NCI-H2107 treated with DMSO at 0.1 percent for 48 hours (cell line): Measurements from ENCODE around the gene CACNB1.

Source experiments
- DNase-seq: peaks from one replicate; lab custom pipeline; 2025; ENCODE audit not compliant: unreplicated experiment; lab: John Stamatoyannopoulos, UW

CACNB1 gene

GRCh38 chr17:39225959-39226683 is 28.7 kb upstream of the CACNB1 start:
- DNase-seq: peak; percentile 8

- no peak for DNase-seq
These were observed 28.0 kb upstream of the CACNB1 start, which contains the start of gene STAC2 for GRCh38 chr17:39225308-39225958. Gene STAC2, minus strand, starts transcription at chr17:39225945. Its CDS starts 443 bp downstream, at chr17:39225502.

GRCh38 chr17:39224778-39225307 is 27.4 kb upstream of the CACNB1 start:
- no peak for DNase-seq

DNA sequence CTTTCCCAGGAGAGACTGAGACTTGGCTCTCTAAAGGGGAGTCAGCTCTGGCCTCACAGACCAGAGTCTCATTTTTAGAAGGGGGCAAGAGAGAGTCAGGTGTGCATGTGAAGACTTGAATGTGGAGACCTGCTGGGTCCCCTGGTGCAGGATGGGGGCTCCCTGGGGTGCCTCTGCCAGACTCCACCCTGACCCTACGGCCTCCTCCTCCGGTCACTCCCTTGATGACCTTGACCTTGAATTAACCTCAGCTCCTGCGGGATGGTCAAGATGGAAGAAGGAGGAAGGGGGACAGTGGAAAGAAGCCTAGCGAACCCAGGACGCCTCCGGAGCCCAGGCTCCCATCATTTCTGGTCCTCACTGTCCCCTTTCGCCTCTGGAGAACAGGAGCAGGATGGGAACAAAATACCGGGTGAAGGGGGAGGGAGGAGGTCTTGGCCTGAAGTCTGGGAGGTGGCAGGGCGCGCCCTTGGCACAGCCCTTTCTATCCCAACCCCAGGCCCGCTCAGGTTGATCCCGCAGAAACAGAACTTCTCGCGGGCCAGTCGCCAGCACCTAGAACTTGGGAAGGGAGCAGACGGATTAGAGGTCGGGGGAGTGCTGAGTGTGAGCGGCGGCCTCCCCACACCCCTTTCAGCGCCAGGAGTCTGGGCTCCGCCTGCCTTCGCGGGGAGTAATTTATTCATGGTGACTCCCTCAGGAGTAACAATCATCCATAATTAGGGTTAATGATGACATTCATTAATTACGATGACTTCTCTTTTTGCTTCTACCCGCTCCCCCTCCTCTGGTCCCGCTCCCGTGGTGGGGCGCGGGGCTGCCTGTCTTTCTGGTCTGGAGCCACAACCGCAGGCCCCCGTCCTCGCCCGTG is 26.7 kb upstream of the CACNB1 start:
- DNase-seq: no peak

- no peak for DNase-seq
These were observed 25.7 kb upstream of the CACNB1 start for GRCh38 chr17:39222866-39223834.

DNA sequence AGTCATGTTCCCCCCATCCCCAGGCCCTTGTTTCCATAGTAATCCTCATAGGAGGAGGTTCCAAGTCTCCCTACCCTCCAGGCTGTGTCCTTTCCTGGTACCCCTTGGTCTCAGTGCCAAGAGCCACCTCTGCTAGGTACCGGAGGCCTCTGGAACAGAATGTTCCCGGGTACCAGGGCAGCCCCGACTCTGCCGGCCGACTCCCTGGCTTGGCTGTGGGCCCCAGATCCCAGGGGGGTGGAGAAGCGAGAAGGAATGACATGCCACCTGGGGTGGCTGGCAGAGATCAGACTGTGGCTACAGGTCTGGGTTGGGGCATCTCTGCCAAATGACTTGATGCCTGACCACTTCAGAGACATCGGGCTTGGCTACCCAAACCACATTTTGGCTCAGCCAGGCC is 24.7 kb upstream of the CACNB1 start:
- DNase-seq: no peak

DNA sequence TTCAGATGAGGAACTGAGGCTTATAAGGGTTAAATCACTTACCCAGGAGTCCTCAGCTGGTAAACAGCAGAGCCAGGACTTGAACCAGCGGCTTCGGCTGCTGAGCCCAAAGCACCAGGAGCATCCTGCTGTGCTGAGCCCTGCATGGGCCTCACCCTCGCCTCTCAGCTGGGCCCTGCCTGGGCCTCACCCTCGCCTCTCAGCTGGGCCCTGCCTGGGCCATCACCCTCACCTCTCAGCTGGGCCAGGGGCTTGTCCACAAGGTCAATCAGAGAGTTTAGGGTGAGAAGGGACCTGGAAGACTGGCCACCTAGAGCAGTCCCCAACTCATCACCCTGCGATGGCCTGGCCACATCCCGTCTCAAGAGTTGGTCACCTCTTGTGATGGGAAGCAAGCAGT is 24.1 kb upstream of the CACNB1 start:
- no peak for DNase-seq

DNA sequence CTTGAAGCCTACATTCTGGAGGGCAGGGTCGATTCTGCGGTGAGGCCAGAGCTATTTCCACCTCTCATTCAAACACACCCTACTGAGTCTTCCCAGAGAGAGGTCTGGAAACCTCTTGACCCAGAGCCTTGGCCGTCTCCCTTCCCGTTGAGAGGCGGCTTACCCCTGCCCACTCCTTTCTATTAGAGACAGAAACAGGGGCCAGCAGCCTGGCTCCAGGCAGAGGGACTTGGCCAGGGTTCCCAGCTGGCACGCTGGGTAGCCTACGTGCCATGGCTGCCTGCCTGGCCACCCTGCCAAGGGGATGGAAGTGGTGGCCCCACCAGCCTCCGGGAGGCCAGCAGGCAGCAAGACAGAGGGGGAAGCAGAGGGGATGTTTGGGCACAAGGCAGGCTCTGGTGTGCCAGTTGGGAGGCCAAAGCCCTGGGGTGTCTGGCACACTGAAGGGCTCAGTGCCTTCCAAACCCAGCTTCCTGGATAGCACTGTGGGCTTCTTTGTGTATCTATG is 22.2 kb upstream of the CACNB1 start:
- DNase-seq: no peak

- no peak for DNase-seq
These were observed 21.4 kb upstream of the CACNB1 start for GRCh38 chr17:39218906-39219305.

GRCh38 chr17:39217734-39218369 is 20.4 kb upstream of the CACNB1 start:
- DNase-seq: no peak

DNA sequence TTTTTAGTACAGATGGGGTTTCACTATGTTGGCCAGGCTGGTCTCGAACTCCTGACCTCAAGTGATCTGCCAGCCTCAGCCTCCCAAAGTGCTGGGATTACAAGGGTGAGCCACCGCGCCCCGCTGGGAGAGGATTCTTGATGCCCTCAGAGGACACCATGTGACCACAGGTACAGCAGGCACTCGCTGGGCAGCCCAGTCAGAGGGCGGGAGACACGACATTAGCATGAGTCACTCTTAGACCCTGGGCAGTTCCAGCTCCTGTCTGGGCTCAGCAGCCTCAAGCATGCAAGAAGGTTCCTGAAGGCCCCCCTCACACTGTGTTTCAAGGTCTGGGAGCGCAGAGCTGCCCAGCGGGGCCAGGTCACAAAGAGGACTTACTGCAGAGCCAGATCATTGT is 16.4 kb upstream of the CACNB1 start:
- no peak for DNase-seq

GRCh38 chr17:39212841-39213480 is 15.5 kb upstream of the CACNB1 start:
- peak; percentile 23 for DNase-seq

DNA sequence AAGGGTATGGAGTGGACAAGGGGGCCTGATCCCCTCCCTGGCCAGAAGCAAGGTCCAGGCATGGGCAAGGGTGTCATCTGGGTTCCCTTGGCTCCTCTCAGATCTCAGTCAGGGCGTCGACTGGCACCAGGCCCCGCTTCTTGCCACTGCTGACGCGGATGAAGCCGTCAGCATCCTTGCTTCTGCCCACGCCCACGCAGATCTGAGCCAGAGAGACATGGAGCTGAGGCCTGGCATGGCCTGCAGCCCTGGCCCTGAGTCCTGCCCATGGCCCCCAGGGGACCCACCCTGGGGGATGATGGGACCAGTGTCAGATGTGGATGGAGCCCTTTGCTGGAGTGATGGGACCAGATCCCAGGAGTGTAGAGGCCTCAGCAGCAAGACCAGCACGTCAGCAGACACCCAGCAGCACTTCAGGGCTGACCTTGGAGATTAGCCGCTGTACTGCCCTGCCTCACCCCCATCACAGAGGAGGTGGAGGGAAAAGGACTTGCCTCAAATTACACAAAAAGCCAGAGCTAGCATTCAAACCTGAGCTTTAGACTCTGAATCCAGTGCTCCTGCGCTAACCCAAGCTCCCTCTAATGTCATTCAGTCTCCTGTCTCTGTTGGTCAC is 14.8 kb upstream of the CACNB1 start:
- no peak for DNase-seq

- DNase-seq: no peak
These were observed 12.6 kb upstream of the CACNB1 start for GRCh38 chr17:39210093-39210434.

DNA sequence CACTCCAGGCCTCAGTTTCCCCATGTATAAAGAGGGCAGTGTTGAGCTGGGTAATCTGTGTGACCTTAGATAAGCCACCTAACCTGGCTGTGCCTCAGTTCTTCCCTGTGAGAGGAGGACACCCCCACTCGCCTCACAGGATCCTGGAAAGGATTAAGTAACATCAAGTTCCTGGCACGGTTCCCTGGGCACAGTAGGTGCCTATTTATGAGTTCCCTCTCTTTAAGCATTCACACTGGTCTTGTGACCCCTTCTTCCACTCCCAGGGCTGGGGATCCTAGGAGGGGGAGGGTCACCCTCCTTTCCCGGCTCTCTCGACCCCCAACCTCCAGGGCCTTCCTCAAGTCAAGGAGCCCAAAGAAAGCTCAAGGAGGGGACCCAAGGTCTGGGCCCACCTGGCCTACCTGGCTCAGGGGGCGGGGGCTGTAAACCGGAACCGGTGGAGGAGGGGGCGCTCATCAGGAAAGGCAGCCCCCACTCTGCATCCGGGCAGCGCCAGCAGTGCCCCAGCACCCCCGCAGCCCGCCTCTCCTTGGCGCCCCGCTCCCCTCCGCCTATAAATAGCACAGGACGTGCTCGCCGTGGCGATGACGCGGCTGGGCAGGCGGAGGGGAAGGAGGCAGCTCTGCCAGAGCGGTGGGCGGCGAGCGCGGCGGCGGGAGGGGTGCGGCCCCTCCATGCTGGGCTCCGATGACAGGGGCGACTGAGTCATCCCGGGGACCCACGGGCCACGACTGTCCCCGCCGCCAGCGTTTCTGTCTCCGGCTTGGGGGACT is 12.0 kb upstream of the CACNB1 start:
- DNase-seq: no peak

- DNase-seq: no peak
These were observed 11.4 kb upstream of the CACNB1 start for GRCh38 chr17:39208893-39209292.

DNA sequence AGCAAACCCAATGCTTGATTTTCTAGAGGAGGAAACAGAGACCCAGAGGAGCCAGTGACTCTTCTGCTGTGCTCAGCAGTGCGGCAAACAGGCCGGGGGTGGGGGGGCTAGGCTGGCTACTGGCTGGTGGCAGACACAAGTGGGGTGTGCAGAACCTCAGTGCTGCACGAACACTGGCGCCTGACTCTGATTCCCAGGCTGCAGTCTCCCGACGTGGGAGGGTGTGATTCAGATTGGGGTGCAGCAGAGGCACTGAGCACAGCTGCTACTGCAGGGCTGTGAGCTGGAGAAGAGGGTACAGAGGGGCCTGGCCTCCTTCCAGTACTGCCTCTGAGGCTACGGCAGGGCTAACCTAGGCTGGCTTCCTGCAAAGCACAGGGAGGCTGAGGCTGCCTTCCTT is 10.7 kb upstream of the CACNB1 start:
- no peak for DNase-seq

- DNase-seq: no peak
These were observed 7.7 kb upstream of the CACNB1 start for GRCh38 chr17:39205112-39205526.
